Daoy (cell line): ENCODE data around the gene MYO3B. TPM values are rescaled to one million over a fixed set of nuclear protein-coding genes. Genes with fewer than 3 reads are reported as not detected.
A peak's percentile ranks its signal among the peaks of the same experiment; 100 is the strongest.
"Not testable (repeated sequence)": the region's sequence is repeated elsewhere in the genome, so short reads cannot be mapped to it uniquely, and the experiment has no call there.

ENCODE experiments used
- DNase-seq: peaks from one replicate; pipeline ENCODE4 v3.0.0-alpha.2; 2015; ENCODE audit warnings: low read depth
- total RNA-seq: library from RNA; depleted of rRNA; stranded (reverse); fragments of >200 nt; shearing (Covaris generic); gene quantifications from 2 replicates; pipeline ENCODE4 v1.2.3, GENCODE V29; 2014

The MYO3B gene
- total RNA-seq, 1 experiment from 2014 or later: not detected

DNA sequence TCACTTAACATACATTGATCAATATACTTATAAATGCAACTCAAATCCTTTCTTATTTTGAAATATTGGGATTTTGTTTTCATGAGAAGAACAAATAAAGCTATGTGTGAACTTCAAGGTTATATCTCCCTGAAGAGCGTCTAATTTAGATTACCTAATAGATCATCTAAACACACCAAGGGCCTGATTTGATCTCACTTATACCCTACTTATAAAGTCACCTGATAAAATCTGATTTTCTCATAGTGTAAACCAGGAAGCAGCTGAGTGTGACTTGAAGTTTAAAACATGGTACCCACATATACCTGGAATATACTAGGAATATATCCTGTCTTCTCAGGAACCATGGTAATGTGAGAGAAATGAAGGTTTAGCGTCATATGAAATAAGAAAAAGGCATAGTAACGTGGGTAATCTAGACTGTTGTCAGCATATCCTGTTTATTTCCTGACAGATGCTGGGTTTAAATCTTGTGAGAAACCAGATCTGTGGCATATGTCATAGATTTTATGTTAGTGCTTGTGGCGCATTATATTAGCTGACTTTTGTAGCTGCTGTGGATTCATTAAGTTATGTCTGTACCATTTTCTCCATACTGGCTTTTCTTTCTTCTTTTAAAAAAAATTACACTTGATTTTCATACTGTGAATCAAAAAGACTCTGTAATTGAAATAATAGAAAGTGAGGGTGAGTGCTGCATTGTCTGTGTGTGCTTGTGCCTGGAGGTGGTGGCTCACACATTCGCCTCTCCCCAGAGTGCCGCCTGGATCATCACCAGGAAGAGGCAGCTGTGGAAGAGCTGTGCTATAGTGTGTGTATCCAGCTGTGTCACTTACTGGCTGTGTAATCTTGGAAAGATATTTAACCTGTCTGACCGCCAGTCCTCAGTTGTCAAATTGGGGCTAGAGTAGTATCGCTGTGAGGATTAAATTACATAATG, 164.0 kb downstream of the MYO3B start:
- DNase-seq: no peak

GRCh38 chr2:170344663-170345346, 166.9 kb downstream of the MYO3B start:
- no peak for DNase-seq

- no peak for DNase-seq
Measured at GRCh38 chr2:170345607-170346006, 167.7 kb downstream of the MYO3B start.

DNA sequence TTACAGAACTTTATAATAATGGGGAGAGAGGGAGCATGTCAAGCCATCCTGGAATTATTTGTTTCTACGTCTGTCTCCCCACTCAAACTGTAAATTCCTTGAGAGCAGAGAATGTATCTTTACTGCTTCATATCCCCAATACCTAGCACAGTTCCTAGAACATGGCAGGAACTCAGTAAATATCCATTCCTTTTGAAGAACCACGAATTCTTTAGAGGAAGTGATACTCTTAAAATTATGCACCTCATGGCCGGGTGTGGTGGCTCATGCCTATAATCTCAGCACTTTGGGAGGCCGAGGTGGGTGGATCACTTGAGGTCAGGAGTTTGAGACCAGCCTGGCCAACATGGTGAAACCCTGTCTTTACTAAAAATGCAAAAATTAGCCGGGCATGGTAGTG, 171.3 kb downstream of the MYO3B start:
- DNase-seq: not testable (repeated sequence)

GRCh38 chr2:170350929-170351826, 173.2 kb downstream of the MYO3B start:
- no peak for DNase-seq

GRCh38 chr2:170353723-170354122, 175.8 kb downstream of the MYO3B start:
- DNase-seq: no peak

DNA sequence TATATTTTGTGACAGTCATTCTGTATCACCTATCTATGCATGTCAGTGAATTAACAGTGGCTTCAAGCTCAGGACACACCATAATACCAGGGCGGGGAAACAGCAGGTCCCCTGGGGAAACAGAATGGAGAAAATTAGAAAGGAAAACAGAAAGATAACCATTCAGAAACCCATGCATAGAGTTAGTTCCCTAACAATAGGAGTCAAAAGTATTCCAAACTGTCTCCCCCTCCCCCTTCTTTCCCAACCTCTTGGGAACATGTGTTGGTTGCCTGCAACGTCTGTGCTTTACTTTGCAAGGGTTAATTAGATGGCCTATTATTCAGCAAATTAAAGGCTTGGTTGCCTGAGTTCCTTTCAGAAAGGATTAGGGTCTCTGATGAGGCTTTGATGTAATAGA, 176.4 kb downstream of the MYO3B start:
- DNase-seq: no peak

DNA sequence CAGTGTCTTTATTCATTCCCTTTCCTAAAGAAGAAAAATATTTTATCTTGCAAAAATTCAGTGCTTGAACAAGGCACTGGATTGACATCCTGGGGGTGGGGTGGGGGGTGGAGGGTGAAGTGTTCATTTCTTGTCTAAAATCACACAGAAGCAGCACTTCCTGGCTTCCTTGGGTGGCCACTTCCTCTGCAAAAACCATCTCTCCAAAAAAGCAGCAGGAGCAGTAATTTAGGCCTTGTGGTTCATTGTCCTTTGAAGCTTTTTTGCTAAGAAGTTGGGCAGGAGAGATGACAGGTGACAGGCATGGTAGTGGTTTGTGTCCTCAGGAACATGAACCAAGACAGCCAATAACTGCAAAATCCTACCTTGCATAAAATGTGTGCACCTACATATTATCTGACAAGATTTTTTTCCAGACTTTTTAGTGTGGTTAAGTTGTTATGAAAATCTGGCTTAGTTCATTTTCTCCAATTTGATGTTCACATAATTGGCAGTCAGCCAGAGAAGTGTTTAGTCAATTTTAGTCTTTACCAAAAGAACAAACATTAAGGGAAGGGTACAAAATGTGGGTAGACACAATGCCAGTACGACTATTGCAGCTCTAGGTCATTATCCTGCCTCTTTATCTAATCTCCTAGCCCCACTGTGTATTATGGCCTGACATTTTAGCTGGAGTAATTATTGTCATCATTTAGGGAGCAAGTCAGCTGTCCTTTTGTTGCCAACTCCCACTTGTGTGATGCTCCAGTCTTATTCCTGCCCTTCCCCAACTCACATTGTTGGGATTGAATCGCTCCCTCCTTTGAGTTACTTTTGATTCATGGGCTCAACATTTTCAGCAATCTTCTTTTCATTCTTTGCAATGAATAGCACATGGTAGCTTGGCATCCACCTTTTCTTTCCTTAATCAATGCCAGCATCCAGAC, 177.2 kb downstream of the MYO3B start:
- DNase-seq: no peak

DNA sequence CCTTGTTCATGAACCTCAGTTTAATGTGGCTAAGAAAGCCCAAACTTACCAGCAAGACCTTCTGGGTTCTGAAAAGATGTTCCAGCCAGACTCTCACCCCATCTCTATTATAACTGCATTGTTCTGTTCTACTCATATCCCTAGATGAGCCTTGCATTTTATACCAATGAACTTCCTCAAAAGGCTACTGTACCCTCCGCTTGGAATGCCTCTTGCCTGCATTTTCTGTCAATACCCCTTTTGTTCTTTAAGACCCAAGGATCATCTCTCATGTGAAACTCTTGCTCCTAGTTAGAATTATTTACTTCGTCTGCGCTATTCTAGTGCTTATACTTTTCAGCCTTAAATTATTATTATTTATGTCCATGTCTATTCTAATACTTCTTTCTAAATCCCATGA, 181.5 kb downstream of the MYO3B start:
- no peak for DNase-seq

DNA sequence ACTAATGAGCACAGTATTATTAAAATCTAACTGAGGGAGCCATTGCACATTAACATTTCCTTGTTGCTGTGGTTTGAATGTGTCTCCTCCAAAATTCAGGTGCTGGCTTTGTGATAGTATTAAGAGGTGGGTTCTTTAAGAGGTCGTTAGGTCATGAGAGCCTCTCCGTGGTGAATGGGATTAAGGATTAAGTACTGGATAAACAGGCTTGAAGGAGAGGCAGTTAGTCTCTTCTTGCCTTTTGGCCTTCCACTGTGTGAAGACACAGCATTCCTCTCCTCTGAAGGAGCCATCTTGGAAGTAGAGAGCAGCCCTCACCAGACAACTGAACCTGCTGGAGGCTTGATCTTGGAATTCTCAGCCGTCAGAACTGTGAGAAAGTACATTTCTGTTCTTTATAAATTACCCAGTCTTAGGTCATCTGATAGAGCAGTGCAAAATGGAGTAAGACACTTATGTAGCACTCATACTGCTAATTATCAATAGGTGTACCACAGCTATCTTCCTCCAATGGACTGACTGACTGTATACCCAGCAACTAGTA, 182.7 kb downstream of the MYO3B start:
- no peak for DNase-seq

DNA sequence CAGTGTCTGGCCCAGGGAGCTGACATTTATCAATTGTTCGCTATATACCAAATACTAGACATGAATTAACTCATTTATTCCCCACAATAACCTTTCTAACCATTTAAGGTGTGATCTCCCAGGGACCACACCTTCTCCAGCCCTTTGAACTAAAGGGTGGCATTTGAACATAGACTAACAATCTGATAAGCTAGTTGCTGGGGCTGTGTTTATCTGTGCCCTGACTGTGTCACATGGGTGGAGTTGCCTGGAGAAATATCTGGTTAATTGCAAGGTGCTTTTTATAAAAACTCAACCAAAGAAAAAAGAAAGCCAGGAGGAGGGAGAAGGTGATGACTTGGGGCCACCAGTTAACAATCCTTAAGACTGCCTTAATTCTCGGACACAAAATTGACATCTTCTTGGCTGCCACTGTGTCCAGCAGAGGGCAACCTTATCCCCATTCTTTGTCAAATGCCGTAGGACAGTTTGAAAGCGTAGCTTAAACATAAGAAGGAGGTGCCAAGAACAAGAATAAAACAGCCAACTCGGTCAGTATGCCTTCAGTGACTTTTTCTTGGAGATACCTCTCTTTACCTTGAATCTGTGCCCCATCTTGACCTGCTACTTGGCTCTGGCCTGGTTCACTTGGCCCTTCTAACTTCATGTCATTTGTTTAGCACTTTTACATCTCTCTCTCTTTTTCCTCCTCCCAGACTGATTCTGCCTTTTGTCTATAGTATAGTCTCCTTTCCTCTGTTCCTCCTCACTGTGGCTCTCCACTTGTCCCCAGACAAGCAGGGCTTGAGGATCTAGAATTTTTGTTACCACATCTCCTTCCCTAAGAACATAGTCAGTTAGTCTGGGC, 183.4 kb downstream of the MYO3B start:
- DNase-seq: peak; percentile 43

GRCh38 chr2:170362313-170362870, 184.4 kb downstream of the MYO3B start:
- DNase-seq: no peak

DNA sequence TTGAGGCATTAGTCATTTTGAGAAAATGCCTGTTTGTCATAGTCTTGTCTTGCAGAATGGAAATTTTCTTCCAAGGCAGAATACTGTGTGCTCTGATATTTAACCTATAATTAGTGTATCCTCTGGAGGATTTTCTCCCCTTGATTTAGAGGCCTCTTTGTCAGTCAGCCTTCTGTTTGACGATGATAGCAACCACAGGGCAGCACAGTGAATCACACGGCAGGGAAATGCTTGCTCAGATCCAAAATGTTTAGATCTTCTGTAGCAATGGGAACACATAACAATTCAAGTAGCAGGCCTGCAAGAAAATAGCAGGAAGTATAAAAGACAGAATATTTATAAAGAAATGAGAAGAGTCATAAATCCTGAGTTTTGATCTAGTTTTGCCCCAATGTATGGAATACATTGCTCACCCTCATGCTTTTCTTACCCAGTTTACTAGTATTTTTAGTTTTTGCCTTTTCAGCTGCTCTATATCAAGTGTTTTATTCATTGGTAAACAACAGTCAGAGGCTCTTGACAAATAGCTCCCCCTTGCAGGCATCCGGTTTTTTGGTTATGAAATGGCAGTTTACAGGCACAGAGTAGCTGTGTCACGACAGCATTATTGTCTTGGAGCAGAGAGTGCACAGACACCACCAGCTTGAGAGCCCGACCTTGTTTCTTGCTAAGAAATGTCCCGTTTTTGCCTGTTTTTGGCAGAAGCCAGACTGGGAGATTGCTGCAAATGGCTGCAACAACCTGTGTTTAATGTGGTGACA, 185.1 kb downstream of the MYO3B start:
- no peak for DNase-seq

DNA sequence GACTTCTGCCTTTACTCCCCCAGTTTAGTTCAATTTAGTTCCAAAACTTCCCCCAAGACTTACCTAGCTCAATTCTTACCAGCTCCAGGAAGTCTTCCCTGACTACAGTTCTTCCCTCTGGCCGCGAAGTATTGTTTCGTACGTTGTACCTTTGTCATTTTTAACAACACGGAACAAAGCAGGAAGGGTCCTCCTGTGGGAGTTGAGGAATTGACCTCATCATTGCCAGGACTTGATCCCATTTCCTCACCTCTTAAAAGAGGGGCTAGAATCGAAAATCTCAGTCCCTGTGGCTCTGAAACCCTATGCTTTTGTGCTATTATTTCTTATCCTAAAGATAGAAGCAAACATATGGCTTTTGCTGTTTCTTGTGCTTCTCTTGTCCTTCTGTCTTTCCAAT, 187.1 kb downstream of the MYO3B start:
- no peak for DNase-seq

GRCh38 chr2:170365686-170366085, 187.7 kb downstream of the MYO3B start:
- DNase-seq: no peak

GRCh38 chr2:170368370-170368769, 190.4 kb downstream of the MYO3B start:
- DNase-seq: no peak

DNA sequence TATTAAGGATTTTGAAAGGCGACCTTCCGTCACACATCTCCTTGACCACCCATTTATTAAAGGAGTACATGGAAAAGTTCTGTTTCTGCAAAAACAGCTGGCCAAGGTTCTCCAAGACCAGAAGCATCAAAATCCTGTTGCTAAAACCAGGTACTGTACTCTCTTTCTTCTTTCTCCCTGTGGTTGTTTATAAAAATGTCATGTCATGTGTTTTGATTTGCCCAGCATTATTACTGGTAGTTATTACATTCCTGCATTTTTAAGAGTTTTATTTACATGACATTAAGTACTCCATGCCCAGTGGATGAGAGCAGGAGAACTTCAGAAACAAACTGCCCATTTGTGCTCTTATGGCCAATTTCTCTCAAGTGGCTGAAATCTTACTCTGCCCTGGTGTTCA, 191.3 kb downstream of the MYO3B start:
- no peak for DNase-seq

DNA sequence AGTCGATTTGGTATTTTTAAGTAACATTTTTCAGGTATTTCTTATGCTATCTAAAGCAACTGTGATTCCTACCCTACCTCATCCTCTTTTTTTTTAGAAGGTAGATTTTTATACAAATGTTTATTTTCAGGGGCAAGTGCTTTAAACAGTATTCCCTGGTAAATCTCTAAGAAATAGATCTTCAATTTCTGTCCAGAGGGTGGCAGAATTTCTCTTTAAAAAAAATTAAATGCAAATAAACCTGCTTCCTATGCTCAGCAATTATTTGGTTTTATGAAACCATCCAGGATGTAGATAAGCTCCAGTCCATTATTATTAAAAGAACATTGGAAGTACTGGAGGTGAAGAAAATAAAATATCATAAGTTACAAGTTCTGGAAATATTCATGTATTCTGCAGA, 191.9 kb downstream of the MYO3B start:
- DNase-seq: no peak
